Muscle layer of colon (tissue), 2 donors: Measurements from ENCODE around the gene FNDC11.
"Not testable (repeated sequence)": the region's sequence is repeated elsewhere in the genome, so short reads cannot be mapped to it uniquely, and the experiment has no call there.

Experiments
- H3K27ac ChIP-seq: one replicate; pipeline ENCODE4 v1.7.0; 2013; ENCODE audit warnings: low read depth, mild to moderate bottlenecking, low read length, moderate library complexity
- H3K27me3 ChIP-seq, 2 donors: one replicate each; pipeline ENCODE4 v1.7.0; 2013; ENCODE audit warnings: low read length in 2 of 2, mild to moderate bottlenecking in 2 of 2; ENCODE audit not compliant: insufficient read depth in 2 of 2, control insufficient read depth in 1 of 2
- H3K36me3 ChIP-seq: one replicate; pipeline ENCODE4 v1.7.0; 2013; ENCODE audit warnings: mild to moderate bottlenecking, low read length; ENCODE audit not compliant: insufficient read depth
- H3K4me1 ChIP-seq: one replicate; pipeline ENCODE4 v1.7.0; 2013; ENCODE audit warnings: mild to moderate bottlenecking, low read length; ENCODE audit not compliant: insufficient read depth
- H3K4me3 ChIP-seq, 2 donors: one replicate each; pipeline ENCODE4 v1.7.0; 2013; ENCODE audit warnings: low read length in 2 of 2, low read depth in 1 of 2, mild to moderate bottlenecking in 1 of 2, moderate library complexity in 1 of 2
- H3K9ac ChIP-seq: one replicate; pipeline ENCODE4 v1.7.0; 2013; ENCODE audit warnings: low read length
- H3K9me3 ChIP-seq: one replicate; pipeline ENCODE4 v1.7.0; 2013; ENCODE audit warnings: mild to moderate bottlenecking, low read length
- donor health status: abdominal sarcoma.
- donor health status: Adenocarcinoma of cecum.

The FNDC11 gene

GRCh38 chr20:63553933-63554290 is at the start of gene FNDC11:
Gene FNDC11 (plus strand): TSS chr20:63554159. CDS start chr20:63555664, 1,505 bp downstream.
- H3K9ac ChIP-seq: no peak within 1 kb of the TSS

GRCh38 chr20:63504642-63505041 is 49.3 kb upstream of the FNDC11 start:
- H3K4me1 ChIP-seq: no peaks in the 10 kb centered on the region
- peaks cover 0 to 22% of the 10 kb centered on the region in 2 donors for H3K27me3 ChIP-seq
- H3K4me3 ChIP-seq: no peak overlapping the region

More at GRCh38 chr20:63553933-63554290, at the start of gene FNDC11:
- Histone ChIP-seq H3K27ac (no peak within 1 kb of the TSS), H3K36me3 (no peaks in the 10 kb centered on the region), H3K27me3 (peaks cover 0 to 28% of the 10 kb centered on the region in 2 donors), H3K4me3 (peak within 1 kb of the TSS in 1 of 2 donors; percentile 36), H3K4me1 (no peaks in the 10 kb centered on the region), H3K9me3 (no peaks in the 10 kb centered on the region)

GRCh38 chr20:63505281-63505680 is 48.7 kb upstream of the FNDC11 start:
- Histone ChIP-seq H3K27me3 (peaks cover 0 to 16% of the 10 kb centered on the region in 2 donors), H3K9me3 (no peaks in the 10 kb centered on the region), H3K4me1 (no peaks in the 10 kb centered on the region), H3K36me3 (no peaks in the 10 kb centered on the region), H3K27ac (no peak overlapping the region), H3K4me3 (no peak overlapping the region), H3K9ac (no peak overlapping the region)

More at GRCh38 chr20:63504642-63505041, 49.3 kb upstream of the FNDC11 start:
- H3K9ac ChIP-seq: no peak overlapping the region
- H3K36me3 ChIP-seq: no peaks in the 10 kb centered on the region
- no peaks in the 10 kb centered on the region for H3K9me3 ChIP-seq
- H3K27ac ChIP-seq: no peak overlapping the region

GRCh38 chr20:63505723-63506122 is 48.2 kb upstream of the FNDC11 start:
- H3K9ac ChIP-seq: no peak overlapping the region

GRCh38 chr20:63507083-63507743 is 46.7 kb upstream of the FNDC11 start:
- H3K4me3 ChIP-seq: no peak overlapping the region
- no peak overlapping the region for H3K9ac ChIP-seq
- H3K9me3 ChIP-seq: no peaks in the 10 kb centered on the region
- no peaks in the 10 kb centered on the region for H3K4me1 ChIP-seq
- no peaks in the 10 kb centered on the region for H3K36me3 ChIP-seq
- peaks cover 0 to 10% of the 10 kb centered on the region in 2 donors for H3K27me3 ChIP-seq
- no peak overlapping the region for H3K27ac ChIP-seq

More at GRCh38 chr20:63505723-63506122, 48.2 kb upstream of the FNDC11 start:
- no peaks in the 10 kb centered on the region for H3K36me3 ChIP-seq
- H3K27me3 ChIP-seq: peaks cover 0 to 14% of the 10 kb centered on the region in 2 donors
- H3K4me1 ChIP-seq: no peaks in the 10 kb centered on the region
- no peak overlapping the region for H3K27ac ChIP-seq
- H3K9me3 ChIP-seq: no peaks in the 10 kb centered on the region
- no peak overlapping the region for H3K4me3 ChIP-seq

- Histone ChIP-seq H3K9me3 (no peaks in the 10 kb centered on the region), H3K4me1 (no peaks in the 10 kb centered on the region), H3K36me3 (no peaks in the 10 kb centered on the region), H3K27me3 (peaks cover 0 to 8% of the 10 kb centered on the region in 2 donors), H3K4me3 (no peak overlapping the region), H3K27ac (no peak overlapping the region), H3K9ac (no peak overlapping the region)
Observed at GRCh38 chr20:63508072-63508768, 45.7 kb upstream of the FNDC11 start.

- H3K4me3 ChIP-seq: no peak overlapping the region
- H3K36me3 ChIP-seq: no peaks in the 10 kb centered on the region
- H3K9ac ChIP-seq: no peak overlapping the region
- no peak overlapping the region for H3K27ac ChIP-seq
- H3K4me1 ChIP-seq: no peaks in the 10 kb centered on the region
- H3K9me3 ChIP-seq: no peaks in the 10 kb centered on the region
- peaks cover 0 to 8% of the 10 kb centered on the region in 2 donors for H3K27me3 ChIP-seq
Observed at GRCh38 chr20:63509088-63509564, 44.8 kb upstream of the FNDC11 start.

GRCh38 chr20:63513207-63513606 is 40.8 kb upstream of the FNDC11 start:
- Histone ChIP-seq H3K4me1 (no peaks in the 10 kb centered on the region), H3K9me3 (no peaks in the 10 kb centered on the region), H3K27me3 (peaks cover 0 to 8% of the 10 kb centered on the region in 2 donors), H3K27ac (no peak overlapping the region), H3K4me3 (no peak overlapping the region), H3K36me3 (no peaks in the 10 kb centered on the region), H3K9ac (no peak overlapping the region)

- not testable (repeated sequence) for H3K27ac ChIP-seq, H3K4me1 ChIP-seq, H3K4me3 ChIP-seq, H3K9me3 ChIP-seq, H3K36me3 ChIP-seq, H3K9ac ChIP-seq
- H3K27me3 ChIP-seq: peaks cover 0 to 11% of the 10 kb centered on the region in 2 donors
Observed at GRCh38 chr20:63514520-63514919, 39.4 kb upstream of the FNDC11 start.

GRCh38 chr20:63517376-63518309 is 36.3 kb upstream of the FNDC11 start:
- Histone ChIP-seq H3K36me3 (peaks cover 8% of the 10 kb centered on the region), H3K9ac (no peak overlapping the region), H3K4me1 (peaks cover 12% of the 10 kb centered on the region), H3K4me3 (no peak overlapping the region), H3K9me3 (no peaks in the 10 kb centered on the region), H3K27me3 (peaks cover 0 to 6% of the 10 kb centered on the region in 2 donors), H3K27ac (no peak overlapping the region)

- H3K27me3 ChIP-seq: peaks cover 0 to 4% of the 10 kb centered on the region in 2 donors
- H3K4me3 ChIP-seq: no peak overlapping the region
- H3K36me3 ChIP-seq: peaks cover 16% of the 10 kb centered on the region
- no peaks in the 10 kb centered on the region for H3K9me3 ChIP-seq
- no peak overlapping the region for H3K9ac ChIP-seq
- H3K4me1 ChIP-seq: peaks cover 12% of the 10 kb centered on the region
- H3K27ac ChIP-seq: no peak overlapping the region
Observed at GRCh38 chr20:63518351-63518861, 35.6 kb upstream of the FNDC11 start.
